SU-DHL-6 (cell line): ENCODE measurements around the gene IL27RA.

ENCODE experiments used
- CTCF ChIP-seq: fragments of 200-600 bp; sonication (generic); IDR thresholded peaks from one replicate; pipeline ENCODE4 v1.5.1; 2017; ENCODE audit warnings: antibody characterized with exemption, mild to moderate bottlenecking, low read length, moderate library complexity; ENCODE audit not compliant: insufficient read depth, poor library complexity, severe bottlenecking
- EZH2phosphoT487 ChIP-seq: fragments of 200-600 bp; sonication (generic), shearing (Covaris generic); conservative IDR thresholded peaks from 2 replicates; pipeline ENCODE4 v1.6.1; 2018; ENCODE audit warnings: mild to moderate bottlenecking, antibody characterized with exemption, low read length, moderate library complexity, mixed read lengths

GRCh38 chr19:14081797-14082674 lies 50.5 kb downstream of the IL27RA start:
- no peak for TF ChIP-seq CTCF
- TF ChIP-seq EZH2phosphoT487: no peak
